GM21576 (cell line): ENCODE data around the gene FAM135A.
A peak's percentile ranks its signal among the peaks of the same experiment; 100 is the strongest.
"Not testable (repeated sequence)": the region's sequence is repeated elsewhere in the genome, so short reads cannot be mapped to it uniquely, and the experiment has no call there.

Experiments
- ATAC-seq: cut with Tn5 transposase; IDR thresholded peaks from one replicate; pipeline ENCODE4 v1.9.1; 2021; ENCODE audit warnings: mild to moderate bottlenecking, moderate library complexity; ENCODE audit not compliant: unreplicated experiment

The FAM135A gene

GRCh38 chr6:70396163-70396562, 17.1 kb upstream of the FAM135A start:
- no peak for ATAC-seq

GRCh38 chr6:70396796-70397729, 16.2 kb upstream of the FAM135A start:
- ATAC-seq: no peak

GRCh38 chr6:70398783-70399728, 14.3 kb upstream of the FAM135A start:
- ATAC-seq: no peak

GRCh38 chr6:70404658-70405057, 8.7 kb upstream of the FAM135A start:
- ATAC-seq: no peak

- no peak for ATAC-seq
Observed at GRCh38 chr6:70409216-70409615, 4.1 kb upstream of the FAM135A start.

- ATAC-seq: no peak
Observed at GRCh38 chr6:70411542-70412251, 1.6 kb upstream of the FAM135A start.

GRCh38 chr6:70412252-70413113, 825 bp upstream of the FAM135A start:
- peak; percentile 14 for ATAC-seq

GRCh38 chr6:70413992-70414494, 735 bp downstream of the FAM135A start:
- ATAC-seq: peak; percentile 4

- no peak for ATAC-seq
Observed at GRCh38 chr6:70414813-70415212, 1.5 kb downstream of the FAM135A start.

GRCh38 chr6:70415247-70415646, 1.9 kb downstream of the FAM135A start:
- no peak for ATAC-seq

GRCh38 chr6:70415660-70416059, 2.4 kb downstream of the FAM135A start:
- no peak for ATAC-seq

GRCh38 chr6:70421509-70421908, 8.2 kb downstream of the FAM135A start:
- ATAC-seq: no peak

GRCh38 chr6:70423189-70424134, 10.2 kb downstream of the FAM135A start:
- no peak for ATAC-seq

- ATAC-seq: no peak
Observed at GRCh38 chr6:70424291-70424690, 11.0 kb downstream of the FAM135A start.

- ATAC-seq: no peak
Observed at GRCh38 chr6:70436320-70436719, 23.0 kb downstream of the FAM135A start.

- no peak for ATAC-seq
Observed at GRCh38 chr6:70445001-70445400, 31.7 kb downstream of the FAM135A start.

GRCh38 chr6:70447343-70448070, 34.2 kb downstream of the FAM135A start:
- ATAC-seq: not testable (repeated sequence)

- not testable (repeated sequence) for ATAC-seq
Observed at GRCh38 chr6:70453899-70454298, 40.6 kb downstream of the FAM135A start.
